Activated T-cell treated with anti-CD3 and anti-CD28 coated beads, Interleukin-2, amount 50 U/mL, for 72 hours (primary cell): ENCODE measurements around the gene SMYD4. TPM values are rescaled to one million over a fixed set of nuclear protein-coding genes. Genes with fewer than 3 reads are reported as not detected.
"Not testable (repeated sequence)": the region's sequence is repeated elsewhere in the genome, so short reads cannot be mapped to it uniquely, and the experiment has no call there.

Experiments
- ATAC-seq, 2 donors: fragments of 150-1000 bp; cut with Tn5 transposase; replicated peaks in 1 of 2; 2 replicates each; pipeline ENCODE4 v1.10.0; 2021; ENCODE audit warnings: moderate library complexity in 2 of 2, mild to moderate bottlenecking in 1 of 2
- DNase-seq, 2 donors: peaks; one replicate each; pipeline ENCODE4 v3.0.0; 2021 to 2022; ENCODE audit warnings: mixed read lengths in 1 of 2
- H3K27ac Mint-ChIP-seq: one replicate; pipeline ENCODE4 v1.8.0; 2022; ENCODE audit warnings: mild to moderate bottlenecking, moderate library complexity, mixed read lengths
- H3K27me3 Mint-ChIP-seq: one replicate; pipeline ENCODE4 v1.8.0; 2022; ENCODE audit warnings: low read depth, mixed read lengths
- H3K36me3 Mint-ChIP-seq, 2 donors: one replicate each; pipeline ENCODE4 v1.8.0; 2022; ENCODE audit warnings: mixed read lengths in 2 of 2, mild to moderate bottlenecking in 1 of 2; ENCODE audit not compliant: insufficient read depth in 2 of 2
- H3K4me1 Mint-ChIP-seq: one replicate; pipeline ENCODE4 v1.8.0; 2022; ENCODE audit warnings: low read depth, mixed read lengths
- H3K4me3 Mint-ChIP-seq, 2 donors: one replicate each; pipeline ENCODE4 v1.8.0; 2022; ENCODE audit warnings: mild to moderate bottlenecking in 2 of 2, mixed read lengths in 2 of 2, moderate library complexity in 2 of 2
- H3K9me3 Mint-ChIP-seq, 2 donors: one replicate each; pipeline ENCODE4 v1.8.0; 2022; ENCODE audit warnings: mixed read lengths in 2 of 2
- total RNA-seq, 2 donors: library from RNA; stranded (reverse); gene quantifications; one replicate each; pipeline ENCODE4 v1.2.3, GENCODE V29; 2022

SMYD4 gene
- total RNA-seq, 2 donors from 2014 or later: 23.0 to 30.6 TPM

GRCh38 chr17:1754430-1755112 is 75.1 kb downstream of the SMYD4 start:
- H3K4me3 Mint-ChIP-seq: no peak overlapping the region
- H3K9me3 Mint-ChIP-seq: no peaks in the 10 kb centered on the region
- no peak for ATAC-seq
- no peaks in the 10 kb centered on the region for H3K4me1 Mint-ChIP-seq
- H3K27ac Mint-ChIP-seq: no peak overlapping the region
- no peaks in the 10 kb centered on the region for H3K27me3 Mint-ChIP-seq
- DNase-seq: no peak
- H3K36me3 Mint-ChIP-seq: no peaks in the 10 kb centered on the region

- ATAC-seq (no peak), DNase-seq (no peak)
- Mint-ChIP-seq H3K27me3 (no peaks in the 10 kb centered on the region), H3K36me3 (no peaks in the 10 kb centered on the region), H3K9me3 (no peaks in the 10 kb centered on the region), H3K27ac (no peak overlapping the region), H3K4me1 (no peaks in the 10 kb centered on the region), H3K4me3 (no peak overlapping the region)
These were observed 75.8 kb downstream of the SMYD4 start for GRCh38 chr17:1753767-1754429.

- Mint-ChIP-seq H3K27me3 (no peaks in the 10 kb centered on the region), H3K9me3 (no peaks in the 10 kb centered on the region), H3K36me3 (no peaks in the 10 kb centered on the region), H3K27ac (no peak overlapping the region), H3K4me1 (no peaks in the 10 kb centered on the region), H3K4me3 (no peak overlapping the region)
- no peak for DNase-seq
- no peak for ATAC-seq
These were observed 77.1 kb downstream of the SMYD4 start for GRCh38 chr17:1752425-1753262.

- Mint-ChIP-seq H3K9me3 (no peaks in the 10 kb centered on the region), H3K4me3 (no peak overlapping the region), H3K27me3 (no peaks in the 10 kb centered on the region), H3K4me1 (no peaks in the 10 kb centered on the region), H3K27ac (no peak overlapping the region), H3K36me3 (no peaks in the 10 kb centered on the region)
- ATAC-seq (no peak), DNase-seq (no peak)
These were observed 79.1 kb downstream of the SMYD4 start for GRCh38 chr17:1750628-1751027.

GRCh38 chr17:1746975-1747543 is 82.6 kb downstream of the SMYD4 start:
- Mint-ChIP-seq H3K27ac (no peak overlapping the region), H3K36me3 (no peaks in the 10 kb centered on the region), H3K4me1 (no peaks in the 10 kb centered on the region), H3K27me3 (no peaks in the 10 kb centered on the region), H3K4me3 (no peak overlapping the region), H3K9me3 (no peaks in the 10 kb centered on the region)
- DNase-seq (no peak), ATAC-seq (no peak)

GRCh38 chr17:1745513-1746020 is 84.1 kb downstream of the SMYD4 start:
- Mint-ChIP-seq H3K4me3 (no peak overlapping the region), H3K27me3 (no peaks in the 10 kb centered on the region), H3K36me3 (no peaks in the 10 kb centered on the region), H3K4me1 (no peaks in the 10 kb centered on the region), H3K27ac (no peak overlapping the region), H3K9me3 (no peaks in the 10 kb centered on the region)
- no peak for ATAC-seq
- DNase-seq: no peak

- H3K9me3 Mint-ChIP-seq: no peaks in the 10 kb centered on the region
- no peak for DNase-seq
- H3K27ac Mint-ChIP-seq: no peak overlapping the region
- no peaks in the 10 kb centered on the region for H3K36me3 Mint-ChIP-seq
- H3K4me1 Mint-ChIP-seq: no peaks in the 10 kb centered on the region
- H3K27me3 Mint-ChIP-seq: no peaks in the 10 kb centered on the region
- no peak for ATAC-seq
- H3K4me3 Mint-ChIP-seq: no peak overlapping the region
These were observed 84.9 kb downstream of the SMYD4 start for GRCh38 chr17:1744551-1745512.

- no peaks in the 10 kb centered on the region for H3K27me3 Mint-ChIP-seq
- H3K36me3 Mint-ChIP-seq: no peaks in the 10 kb centered on the region
- H3K4me1 Mint-ChIP-seq: no peaks in the 10 kb centered on the region
- H3K4me3 Mint-ChIP-seq: no peak overlapping the region
- ATAC-seq (no peak), DNase-seq (no peak)
- H3K27ac Mint-ChIP-seq: no peak overlapping the region
- no peaks in the 10 kb centered on the region for H3K9me3 Mint-ChIP-seq
These were observed 86.6 kb downstream of the SMYD4 start for GRCh38 chr17:1743088-1743439.

- Mint-ChIP-seq H3K27ac (no peak within 1 kb of the TSS), H3K27me3 (no peaks in the 10 kb centered on the region), H3K9me3 (no peaks in the 10 kb centered on the region), H3K36me3 (no peaks in the 10 kb centered on the region), H3K4me1 (peaks cover under 1% of the 10 kb centered on the region), H3K4me3 (no peak within 1 kb of the TSS)
- no peak for ATAC-seq
- no peak for DNase-seq
These were observed 87.2 kb downstream of the SMYD4 start, which contains the start of gene SERPINF2 for GRCh38 chr17:1742371-1743087. Gene SERPINF2 (plus strand): TSS chr17:1742871. CDS start chr17:1744996, 2,125 bp downstream.

- not testable (repeated sequence) for ATAC-seq, H3K4me3 Mint-ChIP-seq, H3K9me3 Mint-ChIP-seq, H3K36me3 Mint-ChIP-seq, DNase-seq, H3K4me1 Mint-ChIP-seq, H3K27me3 Mint-ChIP-seq, H3K27ac Mint-ChIP-seq
These were observed 87.8 kb downstream of the SMYD4 start for GRCh38 chr17:1741899-1742298.

GRCh38 chr17:1737531-1738291 is 92.0 kb downstream of the SMYD4 start:
- no peaks in the 10 kb centered on the region for H3K36me3 Mint-ChIP-seq
- ATAC-seq (no peak), DNase-seq (no peak)
- H3K27me3 Mint-ChIP-seq: no peaks in the 10 kb centered on the region
- H3K4me1 Mint-ChIP-seq: peaks cover 14% of the 10 kb centered on the region
- H3K27ac Mint-ChIP-seq: no peak overlapping the region
- H3K4me3 Mint-ChIP-seq: no peak overlapping the region
- H3K9me3 Mint-ChIP-seq: no peaks in the 10 kb centered on the region
